HCT116 (cell line): ENCODE data around the gene TOGARAM1. TPM values are rescaled to one million over a fixed set of nuclear protein-coding genes. Genes with fewer than 3 reads are reported as not detected.

Experiments used
- ATAC-seq: fragments of 200-7000 bp; cut with Tn5 transposase; 2 replicates; pipeline ENCODE4 v1.9.1; 2020; ENCODE audit warnings: mild to moderate bottlenecking, moderate library complexity
- BruUV-seq: library from RNA; stranded (reverse); fragments of 400-500 nt; replicated peaks from 2 replicates; lab custom pipeline; 2021; lab: Mats Ljungman, UMichigan
- CTCF ChIA-PET: fragments of 300-600 bp; sonication (Branson Sonifier 250); formaldehyde crosslinking; loops from one replicate; lab custom pipeline; 2021; ENCODE audit warnings: antibody characterized with exemption; lab: Charles Lee
- POLR2A ChIA-PET: fragments of 300-600, 350-600 bp; sonication (Branson Sonifier 250); formaldehyde crosslinking; loops from one replicate; lab custom pipeline; 2021; ENCODE audit warnings: antibody characterized with exemption; lab: Charles Lee
- RAD21 ChIA-PET, 2 experiments: fragments of 300-600 bp; sonication (Branson Sonifier 250); formaldehyde crosslinking; loops; one replicate each; lab custom pipeline; 2023; ENCODE audit warnings: low total read pairs in 2 of 2; ENCODE audit not compliant: uncharacterized antibody in 2 of 2, unreplicated experiment in 2 of 2, low non-redundant PET in 1 of 2; lab: Charles Lee
- DNase-seq: peaks from one replicate; pipeline ENCODE4 v3.0.0-alpha.2; 2010; ENCODE audit warnings: low read depth, low spot score
- H2AFZ ChIP-seq: fragments of 200-600 bp; shearing (Covaris generic), sonication (generic); 2 replicates; pipeline ENCODE4 v1.6.1; 2017; ENCODE audit warnings: low read depth, mixed run types, mixed read lengths, antibody characterized with exemption, low read length; ENCODE audit not compliant: poor library complexity, severe bottlenecking
- H3K27ac ChIP-seq: 2 replicates; pipeline ENCODE4 v1.5.1; 2012; ENCODE audit warnings: low read depth, low read length
- H3K27me3 ChIP-seq: fragments of 200-600 bp; sonication (generic); 2 replicates; pipeline ENCODE4 v1.6.1; 2016; ENCODE audit warnings: mixed run types, low read length, mixed read lengths; ENCODE audit not compliant: insufficient read depth
- H3K36me3 ChIP-seq, 2 experiments: fragments of 200-500 bp in 1 of 2; fragments of 200-600 bp in 1 of 2; sonication (Bioruptor generic) in 1 of 2; sonication (generic) in 1 of 2; 2 replicates each; pipeline versions ENCODE4 v1.5.1 to v1.6.1; 2014 to 2016; ENCODE audit warnings: low read length in 2 of 2, inconsistent platforms in 1 of 2, mixed read lengths in 1 of 2, mixed run types in 1 of 2; ENCODE audit not compliant: insufficient read depth in 2 of 2, control insufficient read depth in 1 of 2
- H3K4me1 ChIP-seq, 2 experiments: fragments of 200-600 bp in 1 of 2; sonication (generic) in 1 of 2; 2 replicates each; pipeline versions ENCODE4 v1.5.1 to v1.6.1; 2012 to 2017; ENCODE audit warnings: low read length in 2 of 2, inconsistent platforms in 1 of 2, mild to moderate bottlenecking in 1 of 2, mixed read lengths in 1 of 2, mixed run types in 1 of 2, moderate library complexity in 1 of 2; ENCODE audit not compliant: insufficient read depth in 2 of 2, control insufficient read depth in 1 of 2
- H3K4me2 ChIP-seq: fragments of 200-600 bp; sonication (generic); 2 replicates; pipeline ENCODE4 v1.6.1; 2017; ENCODE audit warnings: mixed run types, low read length, mixed read lengths
- H3K4me3 ChIP-seq, 2 experiments: fragments of 200-600 bp in 1 of 2; sonication (generic) in 1 of 2; replicated peaks in 1 of 2; 2 replicates each; pipeline ENCODE4 v1.5.1; 2011 to 2016; ENCODE audit warnings: low read length in 2 of 2, control low read depth in 1 of 2, low read depth in 1 of 2, mild to moderate bottlenecking in 1 of 2, mixed read lengths in 1 of 2, mixed run types in 1 of 2
- H3K79me2 ChIP-seq: fragments of 200-600 bp; sonication (generic); 2 replicates; pipeline ENCODE4 v1.6.1; 2017; ENCODE audit warnings: mild to moderate bottlenecking, mixed run types, low read length, moderate library complexity, mixed read lengths; ENCODE audit not compliant: insufficient read depth
- H3K9ac ChIP-seq: fragments of 200-600 bp; sonication (generic); 2 replicates; pipeline ENCODE4 v1.6.1; 2016; ENCODE audit warnings: low read length, mixed read lengths
- H3K9me2 ChIP-seq: fragments of 200-600 bp; sonication (generic), shearing (Covaris generic); 2 replicates; pipeline ENCODE4 v1.6.1; 2017; ENCODE audit warnings: mixed run types, mild to moderate bottlenecking, moderate library complexity; ENCODE audit not compliant: insufficient read depth
- H3K9me3 ChIP-seq, 2 experiments: fragments of 200-500 bp in 1 of 2; fragments of 200-600 bp in 1 of 2; sonication (Bioruptor generic) in 1 of 2; sonication (generic) in 1 of 2; 2 replicates each; pipeline ENCODE4 v1.6.1; 2014 to 2017; ENCODE audit warnings: low read length in 2 of 2, mixed read lengths in 2 of 2, inconsistent platforms in 1 of 2, low read depth in 1 of 2, mild to moderate bottlenecking in 1 of 2, mixed run types in 1 of 2, moderate library complexity in 1 of 2; ENCODE audit not compliant: control insufficient read depth in 1 of 2, insufficient read depth in 1 of 2
- H4K20me1 ChIP-seq: fragments of 200-600 bp; sonication (generic), shearing (Covaris generic); 2 replicates; pipeline ENCODE4 v1.6.1; 2017; ENCODE audit warnings: mixed run types, mild to moderate bottlenecking, moderate library complexity; ENCODE audit not compliant: insufficient read depth
- CBX3 ChIP-seq: IDR thresholded peaks from 2 replicates; pipeline ENCODE4 v1.6.1; 2012; ENCODE audit warnings: low read depth
- CEBPB ChIP-seq: IDR thresholded peaks from 2 replicates; pipeline ENCODE4 v1.6.1; 2012; ENCODE audit warnings: low read depth
- EZH2 ChIP-seq: fragments of 200-600 bp; sonication (generic); IDR thresholded peaks from 2 replicates; pipeline ENCODE4 v1.6.1; 2017; ENCODE audit warnings: antibody characterized with exemption, mixed run types
- EZH2phosphoT487 ChIP-seq: fragments of 200-600 bp; IDR thresholded peaks from 2 replicates; pipeline ENCODE4 v1.6.1; 2018; ENCODE audit warnings: antibody characterized with exemption, borderline replicate concordance
- MAX ChIP-seq: IDR thresholded peaks from 2 replicates; pipeline ENCODE4 v1.6.1; 2012
- POLR2A ChIP-seq: IDR thresholded peaks from 2 replicates; pipeline ENCODE4 v1.7.0; 2011; ENCODE audit warnings: borderline replicate concordance; ENCODE audit not compliant: insufficient read depth, insufficient read length; ENCODE audit errors: extremely low read depth
- POLR2AphosphoS5 ChIP-seq: IDR thresholded peaks from 2 replicates; pipeline ENCODE4 v1.6.1; 2011; ENCODE audit warnings: mild to moderate bottlenecking, low read depth, low read length, moderate library complexity
- RAD21 ChIP-seq: IDR thresholded peaks from 2 replicates; pipeline ENCODE4 v1.6.1; 2012; ENCODE audit warnings: low read depth, mild to moderate bottlenecking
- SIN3A ChIP-seq: IDR thresholded peaks from 2 replicates; pipeline ENCODE4 v1.6.1; 2012; ENCODE audit warnings: low read depth
- SP1 ChIP-seq: IDR thresholded peaks from 2 replicates; pipeline ENCODE4 v1.6.1; 2012; ENCODE audit warnings: low read depth
- SRF ChIP-seq: IDR thresholded peaks from 2 replicates; pipeline ENCODE4 v1.6.1; 2012; ENCODE audit warnings: low read depth
- TCF7L2 ChIP-seq: IDR thresholded peaks from 2 replicates; pipeline ENCODE4 v1.7.0; 2011; ENCODE audit warnings: borderline replicate concordance, inconsistent platforms; ENCODE audit not compliant: insufficient read depth, insufficient read length; ENCODE audit errors: extremely low read depth
- ZFX ChIP-seq: fragments of 450-650 bp; IDR thresholded peaks from 2 replicates; pipeline ENCODE4 v1.6.1; 2017
- intact Hi-C: fragments of 100-400 bp; cut with micrococcal nuclease; formaldehyde crosslinking; loops from 2 replicates; pipeline ENCODE4 v1.10.0; 2022
- total RNA-seq: library from RNA; stranded (reverse); gene quantifications from one replicate; pipeline ENCODE4 v1.2.1, GENCODE V29; 2021; ENCODE audit not compliant: unreplicated experiment
- TF ChIP-seq, protein P1 (sequence below): IDR thresholded peaks from 2 replicates; pipeline ENCODE4 v1.6.1; 2011; ENCODE audit warnings: mild to moderate bottlenecking, low read length, moderate library complexity; ENCODE audit not compliant: insufficient replicate concordance; ENCODE audit errors: extremely low read depth
- TF ChIP-seq, protein P2 (sequence below): IDR thresholded peaks from 2 replicates; pipeline ENCODE4 v1.6.1; 2012

Gene TOGARAM1
- total RNA-seq, 1 experiment from 2014 or later: 1.9 TPM

DNA sequence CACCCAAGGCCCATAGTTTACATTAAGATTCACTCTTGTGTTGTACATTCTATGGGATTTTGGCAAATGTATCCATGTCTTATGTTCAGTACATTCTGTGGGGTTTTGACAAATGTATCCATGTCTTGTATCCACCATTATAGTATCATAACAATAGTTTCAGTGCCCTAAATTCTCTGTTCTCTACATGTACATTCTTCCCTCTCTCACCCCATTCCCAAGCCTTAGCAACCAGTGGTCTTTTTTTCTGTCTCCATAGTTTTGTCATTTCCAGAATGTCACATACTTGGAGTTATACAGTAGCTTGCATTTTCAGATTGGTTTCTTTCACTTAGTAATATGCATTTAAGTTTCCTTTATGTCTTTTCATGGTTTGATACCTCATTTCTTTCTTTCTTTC, 6.7 kb downstream of the TOGARAM1 start:
- CTCF ChIA-PET: no interaction called here
- H3K79me2 ChIP-seq: no peaks in the 10 kb centered on the region; the same call in 1 of the 2 replicates

DNA sequence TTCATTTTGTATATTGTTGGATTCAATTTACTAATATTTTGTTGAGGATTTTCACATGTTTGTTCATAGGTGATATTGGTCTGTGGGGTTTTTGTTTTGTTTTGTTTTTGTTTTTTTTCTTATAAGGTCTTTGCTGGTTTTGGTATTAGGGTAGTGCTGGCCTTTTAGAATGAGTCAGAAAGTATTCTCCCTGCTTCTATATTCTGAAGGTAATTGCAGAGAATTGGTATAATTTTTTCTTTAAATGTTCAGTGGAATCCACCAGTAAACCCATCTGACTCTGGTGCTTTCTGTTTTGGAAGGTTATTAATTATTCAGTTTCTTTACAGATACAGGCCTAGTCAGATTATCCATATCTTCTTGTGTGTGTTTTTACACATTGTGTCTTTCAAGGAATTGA, 8.9 kb downstream of the TOGARAM1 start:
- Histone ChIP-seq H3K9ac (no peak overlapping the region), H3K79me2 (no peaks in the 10 kb centered on the region; the same call in 1 of the 2 replicates), H4K20me1 (no peaks in the 10 kb centered on the region), H3K36me3 (no peaks in the 10 kb centered on the region), H3K27me3 (no peaks in the 10 kb centered on the region), H3K9me2 (no peaks in the 10 kb centered on the region), H3K4me3 (no peak overlapping the region), H2AFZ (no peak overlapping the region), H3K27ac (no peak overlapping the region), H3K4me2 (no peak overlapping the region), H3K9me3 (no peaks in the 10 kb centered on the region), H3K4me1 (no peaks in the 10 kb centered on the region)
- no peak for DNase-seq
- ChIA-PET CTCF (no interaction called here), RAD21 (no interaction called here), POLR2A (no interaction called here)
- BruUV-seq: no TSS peak
- ATAC-seq: no peak
- intact Hi-C loops: no loop called here
- TF ChIP-seq SP1 (no peak), CBX3 (no peak), TCF7L2 (no peak), EZH2phosphoT487 (no peak), SRF (no peak), EZH2 (no peak), POLR2AphosphoS5 (no peak), RAD21 (no peak), POLR2A (no peak)
- TF ChIP-seq, protein P1, sequence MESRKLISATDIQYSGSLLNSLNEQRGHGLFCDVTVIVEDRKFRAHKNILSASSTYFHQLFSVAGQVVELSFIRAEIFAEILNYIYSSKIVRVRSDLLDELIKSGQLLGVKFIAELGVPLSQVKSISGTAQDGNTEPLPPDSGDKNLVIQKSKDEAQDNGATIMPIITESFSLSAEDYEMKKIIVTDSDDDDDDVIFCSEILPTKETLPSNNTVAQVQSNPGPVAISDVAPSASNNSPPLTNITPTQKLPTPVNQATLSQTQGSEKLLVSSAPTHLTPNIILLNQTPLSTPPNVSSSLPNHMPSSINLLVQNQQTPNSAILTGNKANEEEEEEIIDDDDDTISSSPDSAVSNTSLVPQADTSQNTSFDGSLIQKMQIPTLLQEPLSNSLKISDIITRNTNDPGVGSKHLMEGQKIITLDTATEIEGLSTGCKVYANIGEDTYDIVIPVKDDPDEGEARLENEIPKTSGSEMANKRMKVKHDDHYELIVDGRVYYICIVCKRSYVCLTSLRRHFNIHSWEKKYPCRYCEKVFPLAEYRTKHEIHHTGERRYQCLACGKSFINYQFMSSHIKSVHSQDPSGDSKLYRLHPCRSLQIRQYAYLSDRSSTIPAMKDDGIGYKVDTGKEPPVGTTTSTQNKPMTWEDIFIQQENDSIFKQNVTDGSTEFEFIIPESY: no peak
- TF ChIP-seq, all 23 proteins: peak for 0

More for the DNA sequence above, 6.7 kb downstream of the TOGARAM1 start:
- Histone ChIP-seq H3K4me2 (no peak overlapping the region), H4K20me1 (no peaks in the 10 kb centered on the region), H3K27me3 (no peaks in the 10 kb centered on the region), H3K9ac (no peak overlapping the region), H3K9me2 (no peaks in the 10 kb centered on the region), H2AFZ (no peak overlapping the region), H3K4me1 (no peaks in the 10 kb centered on the region), H3K4me3 (no peak overlapping the region)
- ATAC-seq (no peak), DNase-seq (no peak)
- RAD21 ChIA-PET: no interaction called here
- POLR2A ChIA-PET: no interaction called here
- intact Hi-C loops: no loop called here
- BruUV-seq: no TSS peak
- TF ChIP-seq, protein P2, sequence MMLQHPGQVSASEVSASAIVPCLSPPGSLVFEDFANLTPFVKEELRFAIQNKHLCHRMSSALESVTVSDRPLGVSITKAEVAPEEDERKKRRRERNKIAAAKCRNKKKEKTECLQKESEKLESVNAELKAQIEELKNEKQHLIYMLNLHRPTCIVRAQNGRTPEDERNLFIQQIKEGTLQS: no peak
- TF ChIP-seq MAX: no peak
- TF ChIP-seq CEBPB: no peak
- no peak for TF ChIP-seq SIN3A
- TF ChIP-seq ZFX: no peak
- TF ChIP-seq, all 23 proteins: peak for 0
- H3K9me3 ChIP-seq: no peaks in the 10 kb centered on the region
- H3K36me3 ChIP-seq: no peaks in the 10 kb centered on the region
- no peak overlapping the region for H3K27ac ChIP-seq
